Measurements from ENCODE around the gene HEXD.

DNA sequence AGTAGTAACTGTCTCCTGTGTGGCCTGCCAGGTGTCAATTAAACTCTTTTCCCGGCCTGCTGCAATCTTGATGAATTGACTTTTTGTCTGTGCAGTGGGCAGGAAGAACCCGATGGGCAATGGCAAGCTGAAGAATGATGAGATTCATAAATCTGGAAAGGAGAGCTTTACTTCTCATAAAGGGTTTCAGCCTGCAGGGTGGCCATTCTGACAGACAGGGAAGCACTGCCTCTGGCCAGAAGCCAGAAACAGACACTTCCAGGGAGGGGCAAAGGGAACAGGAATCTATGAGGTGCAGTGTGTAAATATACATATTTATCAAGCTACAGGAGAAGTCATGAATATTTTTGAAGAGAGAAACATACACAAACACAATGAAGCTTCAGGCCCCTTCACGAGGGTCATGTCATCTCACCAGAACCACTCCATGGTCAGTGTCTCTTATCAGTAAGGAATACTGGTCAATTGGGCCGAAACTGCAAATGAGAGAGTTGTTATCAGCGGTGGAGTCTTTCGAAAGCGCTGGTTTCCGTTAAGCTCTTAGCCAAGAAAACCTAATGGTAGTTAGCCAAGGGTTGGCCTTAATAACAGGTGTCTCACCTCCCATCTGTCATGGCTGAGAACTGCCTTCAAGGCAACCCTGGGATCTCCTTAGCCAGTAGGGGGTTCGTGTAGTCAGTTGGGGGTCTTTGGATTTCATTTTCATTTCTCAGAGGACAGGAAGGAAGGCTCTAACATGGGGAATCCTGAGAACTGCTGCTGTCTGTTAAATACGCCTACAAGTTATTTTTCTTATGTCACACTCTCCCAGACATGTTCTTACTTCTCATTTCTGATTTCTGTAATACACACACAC, 39.2 kb downstream of the HEXD start:
- TF ChIP-seq EZH2 (IDR thresholded peaks at IDR 0.05; ENCODE audit: low read depth) (no peak), CTCF (conservative IDR thresholded peaks at IDR 0.05) (no peak)
